Smooth muscle cell of the brain vasculature (primary cell): ENCODE measurements around the gene MEF2A.

ENCODE experiments used
- DNase-seq: peaks from one replicate; pipeline ENCODE4 v3.0.0-alpha.2; 2012; ENCODE audit warnings: low read depth, low spot score

The MEF2A gene

DNA sequence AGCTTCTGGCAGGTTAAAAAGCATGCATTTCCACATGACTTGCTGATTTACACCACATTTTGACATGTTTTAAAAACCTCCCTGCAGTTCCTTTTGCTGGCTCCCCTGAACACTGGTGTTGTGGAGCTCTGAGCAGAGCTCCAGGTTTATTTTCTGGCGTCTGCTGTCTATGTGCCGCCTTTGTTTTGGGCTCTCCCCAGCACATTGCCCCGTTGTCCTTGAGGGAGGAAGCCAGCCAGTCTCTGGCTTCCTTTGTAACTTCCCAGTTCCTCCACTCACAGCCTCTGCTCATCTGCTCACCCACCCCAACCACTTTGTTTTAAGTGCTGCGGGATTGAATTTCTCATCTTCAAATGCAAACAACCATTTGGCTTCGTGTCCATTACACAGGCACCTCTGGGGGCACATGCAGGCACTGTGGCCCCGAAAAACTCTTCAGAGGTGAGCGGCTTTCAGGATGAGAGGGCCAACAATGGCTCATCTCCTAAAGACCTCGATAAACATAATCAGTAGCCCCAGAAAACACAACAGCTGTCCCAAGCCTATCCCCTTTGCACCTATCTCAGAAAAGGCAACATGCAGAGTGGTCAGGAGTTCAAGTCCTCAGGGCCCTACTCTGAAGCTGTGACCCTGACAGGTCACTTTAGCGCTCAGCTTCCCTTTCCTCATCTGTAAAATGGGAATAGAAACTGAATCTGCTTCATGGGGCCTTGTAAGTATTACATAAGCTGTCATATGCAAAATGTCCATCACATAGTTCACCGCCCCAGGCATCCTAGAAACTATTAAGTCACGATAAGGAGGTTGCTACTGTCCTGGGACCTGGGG, 1.3 kb upstream of the MEF2A start:
- no peak for DNase-seq

DNA sequence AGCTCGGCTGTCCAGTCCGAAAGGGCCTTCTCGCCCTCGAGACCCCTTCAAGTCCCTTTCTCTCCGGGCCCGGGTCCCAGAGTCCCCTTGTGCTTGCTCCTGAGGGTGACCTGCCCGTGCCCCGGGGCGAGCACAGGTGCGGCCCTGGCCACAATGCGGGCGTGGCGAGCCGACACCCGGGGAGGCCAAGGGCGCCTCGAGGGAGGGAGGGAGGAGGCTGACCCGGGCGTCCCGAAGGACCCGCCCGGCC, 810 bp upstream of the MEF2A start:
- DNase-seq: no peak

DNA sequence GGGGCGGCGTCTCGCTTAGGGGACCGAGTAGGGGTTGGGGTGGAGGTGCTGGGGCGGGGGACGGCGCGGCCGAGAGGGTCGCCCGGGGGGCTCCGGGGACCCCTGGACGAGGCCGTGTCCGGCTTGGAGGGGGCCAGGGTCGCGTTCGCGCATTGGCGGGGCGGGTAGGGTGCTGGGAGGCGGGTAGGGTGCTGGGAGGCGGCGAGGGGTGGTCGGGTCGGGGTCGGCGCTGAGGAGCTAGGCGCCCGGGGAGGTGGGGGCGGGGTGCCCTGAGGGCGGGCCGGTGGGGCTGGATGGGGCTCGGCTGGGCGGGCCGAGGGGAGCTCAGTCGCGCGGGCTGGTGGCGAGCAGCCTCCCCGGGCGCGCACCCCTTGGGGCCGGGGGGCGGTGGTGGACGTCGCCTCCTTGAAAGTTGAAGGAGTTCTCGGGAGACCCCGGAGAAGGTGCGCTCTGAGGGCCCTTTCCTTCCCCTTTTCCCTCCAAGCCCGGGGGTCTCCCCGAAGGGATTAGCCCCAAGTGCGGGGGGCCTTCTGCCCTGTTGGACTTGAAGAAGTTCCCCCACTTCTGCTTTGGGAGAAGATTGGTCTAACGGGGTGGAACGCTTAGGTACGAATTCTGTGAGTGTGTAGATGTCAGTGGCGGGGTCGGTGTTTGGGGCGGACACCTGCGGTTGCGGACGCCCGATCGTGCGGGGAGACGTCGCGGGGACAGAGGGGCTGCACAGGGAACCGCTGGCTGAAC, 543 bp downstream of the MEF2A start:
- no peak for DNase-seq

DNA sequence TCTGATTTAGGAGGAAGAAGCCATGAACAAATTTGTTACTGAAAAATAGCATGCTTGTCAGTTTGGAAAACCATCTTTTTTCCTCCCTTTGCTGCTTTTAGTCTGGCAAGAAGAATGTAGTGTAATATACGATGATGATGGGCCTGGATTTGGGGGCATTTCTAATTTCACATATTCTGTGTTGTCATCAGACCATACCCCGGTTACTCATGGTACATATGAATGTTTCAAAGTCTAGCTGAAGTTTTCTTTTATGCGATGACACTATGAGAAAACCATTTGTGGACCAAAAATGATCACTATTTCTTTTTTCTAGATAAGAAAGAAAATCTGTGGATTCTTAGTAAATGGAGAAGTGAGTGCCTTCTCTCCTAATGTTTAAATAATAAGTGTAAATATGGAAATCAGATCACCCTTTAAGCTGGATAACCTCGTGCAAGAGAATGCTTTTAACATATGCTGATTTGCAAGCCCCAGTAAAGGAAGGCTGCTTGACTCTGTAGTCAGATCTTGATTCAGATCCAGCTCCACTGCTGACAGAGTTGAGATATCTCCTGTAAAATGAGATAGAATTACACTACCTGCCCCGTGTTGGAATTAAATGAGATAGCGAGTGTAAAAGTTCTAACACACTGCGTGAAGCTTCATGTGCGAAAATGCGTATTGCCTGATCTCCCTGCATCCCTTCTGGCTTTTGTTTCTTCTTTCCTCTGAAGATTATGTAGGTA, 3.0 kb downstream of the MEF2A start:
- no peak for DNase-seq

GRCh38 chr15:99571299-99571698, 5.5 kb downstream of the MEF2A start:
- no peak for DNase-seq

GRCh38 chr15:99574048-99574447, 8.3 kb downstream of the MEF2A start:
- no peak for DNase-seq

DNA sequence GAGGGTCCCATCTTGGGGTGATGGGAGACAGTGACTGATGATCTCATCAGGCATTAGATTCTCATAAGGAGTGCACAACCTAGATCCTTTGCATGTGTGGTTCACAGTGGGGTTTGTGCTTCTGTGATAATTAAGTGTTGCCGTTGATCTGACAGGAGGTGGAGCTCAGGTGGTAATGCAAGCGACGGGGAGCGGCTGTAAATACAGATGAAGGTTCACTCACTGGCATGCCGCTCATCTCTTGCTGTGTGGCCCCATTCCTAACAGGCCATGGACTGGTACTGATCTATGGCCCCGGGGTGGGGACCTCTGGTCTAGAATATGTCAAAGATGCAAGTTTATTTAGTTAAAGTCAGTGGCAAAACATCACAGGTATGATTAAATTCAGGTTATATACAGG, 8.7 kb downstream of the MEF2A start:
- no peak for DNase-seq

GRCh38 chr15:99578809-99579208, 13.0 kb downstream of the MEF2A start:
- DNase-seq: no peak

- no peak for DNase-seq
Observed at GRCh38 chr15:99580076-99580475, 14.3 kb downstream of the MEF2A start.

DNA sequence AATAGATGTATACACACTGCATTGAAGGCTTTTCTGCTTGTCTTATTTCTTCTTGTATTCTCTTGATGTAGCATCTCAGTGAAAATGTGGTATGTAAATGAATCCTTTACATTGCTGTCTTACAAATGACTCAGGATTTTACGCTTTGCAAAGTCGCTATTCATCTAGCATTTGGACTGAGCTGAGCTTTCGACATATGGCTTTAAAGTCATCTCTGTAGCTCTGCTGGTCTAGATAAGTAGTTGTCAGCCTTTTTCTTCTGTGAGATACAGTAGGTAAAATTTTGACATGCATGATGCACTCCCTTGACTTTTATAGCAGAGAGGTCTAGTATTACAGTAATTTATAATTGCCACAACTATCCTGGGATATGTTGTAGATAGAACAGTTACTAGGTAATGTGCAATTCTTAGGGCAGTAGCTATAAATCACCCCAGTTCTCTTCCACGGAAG, 16.8 kb downstream of the MEF2A start:
- no peak for DNase-seq

- no peak for DNase-seq
Observed at GRCh38 chr15:99584081-99584600, 18.4 kb downstream of the MEF2A start.

DNA sequence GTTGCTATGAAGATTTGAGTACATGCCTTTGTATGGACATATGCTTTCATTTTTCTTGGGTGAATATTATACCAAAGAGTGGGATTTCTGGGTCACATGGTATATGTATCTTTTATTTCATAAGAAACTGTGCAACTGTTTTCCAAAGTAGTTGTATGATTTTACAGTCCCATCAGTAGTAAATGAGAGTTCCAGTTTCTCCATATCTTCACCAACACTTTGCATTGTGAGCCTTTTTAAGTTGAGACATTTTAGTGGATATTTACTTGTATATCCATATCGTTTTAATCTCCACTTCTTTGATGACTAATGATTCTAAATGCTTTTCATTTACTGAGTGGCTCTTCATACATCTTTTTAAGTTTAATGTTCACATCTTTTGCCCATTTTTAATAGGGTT, 20.3 kb downstream of the MEF2A start:
- DNase-seq: no peak

- no peak for DNase-seq
Observed at GRCh38 chr15:99589801-99590200, 24.0 kb downstream of the MEF2A start.

GRCh38 chr15:99590913-99591646, 25.3 kb downstream of the MEF2A start:
- no peak for DNase-seq

DNA sequence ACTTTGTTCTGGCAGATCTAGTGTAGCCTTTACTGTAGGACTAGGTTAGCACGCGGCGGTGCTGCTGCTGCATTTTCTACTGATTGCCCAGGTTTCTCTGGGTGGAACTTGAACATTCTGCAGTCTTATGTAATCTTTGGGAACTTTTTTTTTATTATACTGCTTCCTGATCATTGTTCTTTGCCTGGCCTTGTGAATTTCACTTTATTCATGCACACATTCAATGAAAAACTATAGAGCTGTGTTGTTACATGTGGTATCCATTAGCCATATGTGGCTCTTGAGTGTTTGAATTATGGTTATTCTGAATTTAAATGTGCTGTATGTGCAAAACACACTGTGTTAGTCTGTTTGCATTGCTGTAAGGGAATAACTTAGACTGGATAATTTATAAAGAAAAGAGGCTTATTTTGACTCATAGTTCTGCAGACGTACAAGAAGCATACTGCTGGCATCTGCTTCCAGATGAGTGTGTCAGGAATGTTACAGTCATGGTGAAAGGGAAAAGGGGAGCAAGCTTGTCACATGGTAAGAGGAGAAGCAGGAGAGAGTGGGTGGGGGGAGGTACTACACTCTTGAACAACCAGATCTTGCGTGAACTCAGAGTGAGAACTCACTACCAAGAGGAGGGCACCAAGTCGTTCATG, 26.5 kb downstream of the MEF2A start:
- DNase-seq: no peak

- DNase-seq: no peak
Observed at GRCh38 chr15:99593070-99593469, 27.3 kb downstream of the MEF2A start.

DNA sequence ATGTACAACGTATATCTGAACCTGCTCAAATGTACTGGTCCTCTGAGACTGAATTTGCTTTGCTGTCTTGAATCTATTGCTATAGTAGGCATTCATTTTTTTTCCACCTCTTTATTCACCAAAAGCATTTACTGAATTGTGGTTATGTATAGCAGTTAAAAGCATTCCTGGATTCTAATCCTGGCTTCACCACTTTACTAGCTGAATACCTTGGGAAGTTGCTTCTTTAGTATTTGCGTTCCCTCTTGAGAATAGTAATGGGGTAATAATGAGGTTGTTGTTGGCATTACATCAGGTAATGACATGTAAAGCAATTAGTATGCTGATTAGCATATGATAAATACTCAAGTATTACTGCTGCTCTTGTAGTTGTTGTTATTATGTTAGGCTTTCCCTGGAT, 29.1 kb downstream of the MEF2A start:
- DNase-seq: no peak

DNA sequence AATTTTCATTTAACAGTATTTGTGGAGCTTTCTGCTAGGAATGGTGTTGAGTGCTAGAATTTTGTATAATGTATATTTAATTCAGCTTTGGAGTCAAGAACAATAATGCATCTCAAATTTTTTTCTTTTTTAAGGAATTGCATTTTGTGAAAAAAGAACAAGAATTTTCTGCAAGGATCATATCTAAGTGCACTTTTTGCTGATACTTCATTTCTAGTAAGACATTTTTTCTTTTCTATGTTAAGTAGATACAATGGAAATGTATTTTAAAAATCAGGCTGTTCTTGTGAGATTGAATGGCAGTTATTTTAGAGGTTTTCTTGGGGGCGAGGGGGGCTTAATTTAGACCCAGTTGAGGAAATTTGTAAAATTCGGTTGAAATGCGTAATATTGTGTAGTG, 32.5 kb downstream of the MEF2A start:
- DNase-seq: no peak

- no peak for DNase-seq
Observed at GRCh38 chr15:99603828-99604227, 38.0 kb downstream of the MEF2A start.

- no peak for DNase-seq
Observed at GRCh38 chr15:99604865-99605264, 39.1 kb downstream of the MEF2A start.

- DNase-seq: no peak
Observed at GRCh38 chr15:99605490-99605931, 39.7 kb downstream of the MEF2A start.
